NK-92 (cell line): ENCODE measurements around the gene GFOD1.

Source experiments
- DNase-seq: peaks from one replicate; lab custom pipeline; 2025; ENCODE audit not compliant: unreplicated experiment; lab: John Stamatoyannopoulos, UW

Gene GFOD1

GRCh38 chr6:13383328-13384163, 103.9 kb downstream of the GFOD1 start:
- no peak for DNase-seq

GRCh38 chr6:13380761-13381160, 106.6 kb downstream of the GFOD1 start:
- no peak for DNase-seq

GRCh38 chr6:13378669-13379590, 108.5 kb downstream of the GFOD1 start:
- DNase-seq, result no peak

DNA sequence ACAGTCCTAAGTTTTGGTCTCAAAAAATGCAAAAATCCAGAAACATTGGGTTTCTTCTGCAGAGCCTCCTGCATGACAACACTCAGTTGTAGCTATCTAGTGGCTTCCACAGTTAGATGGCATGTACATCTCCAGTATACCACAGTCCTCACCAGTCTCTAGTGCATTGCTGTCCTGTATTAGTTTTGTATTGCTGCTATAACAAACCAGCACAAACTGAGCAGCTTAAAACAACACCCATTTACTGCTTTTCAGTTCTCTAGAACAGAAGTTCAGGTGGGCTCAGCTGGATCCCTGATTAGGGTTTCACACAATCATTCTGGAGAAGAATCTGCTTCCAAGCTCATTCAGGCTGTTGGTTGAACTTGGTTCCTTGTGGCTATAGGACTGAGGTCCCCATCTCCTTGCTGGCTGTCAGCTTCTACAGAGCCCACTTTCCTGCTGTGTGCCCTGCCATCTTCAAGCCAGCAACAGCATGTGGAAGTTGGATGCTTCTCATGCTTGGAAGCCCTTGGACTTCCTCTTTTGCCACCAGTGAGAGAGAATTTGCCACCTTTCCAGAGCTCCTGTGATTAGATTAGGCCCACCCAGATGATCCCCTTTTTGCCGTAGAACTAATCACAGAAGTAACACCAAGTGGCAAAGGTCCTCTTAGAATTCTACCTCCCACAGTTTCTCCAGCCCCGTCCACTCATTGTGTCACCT, 110.2 kb downstream of the GFOD1 start:
- no peak for DNase-seq

- no peak for DNase-seq
These were observed 112.0 kb downstream of the GFOD1 start for GRCh38 chr6:13375360-13375878.

GRCh38 chr6:13373919-13374318, 113.5 kb downstream of the GFOD1 start:
- no peak for DNase-seq

DNA sequence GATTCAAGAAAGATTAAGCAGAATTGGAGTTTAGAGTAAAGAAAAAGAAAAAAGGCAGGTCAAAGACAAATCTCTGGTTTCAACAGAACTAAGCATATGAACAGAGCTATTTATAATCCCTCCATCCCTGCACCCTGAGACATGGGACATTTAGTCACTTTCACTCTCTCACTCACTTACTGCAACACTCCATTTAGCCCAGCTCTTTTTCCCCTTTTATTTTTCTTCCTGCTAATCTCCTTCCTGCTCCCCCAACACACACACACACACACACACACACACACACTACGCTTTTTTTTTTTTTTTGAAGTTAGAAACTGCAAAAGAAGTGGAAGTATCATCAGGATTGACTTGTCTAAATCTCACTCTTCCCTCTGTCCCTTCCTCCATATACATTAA, 113.9 kb downstream of the GFOD1 start:
- no peak for DNase-seq

DNA sequence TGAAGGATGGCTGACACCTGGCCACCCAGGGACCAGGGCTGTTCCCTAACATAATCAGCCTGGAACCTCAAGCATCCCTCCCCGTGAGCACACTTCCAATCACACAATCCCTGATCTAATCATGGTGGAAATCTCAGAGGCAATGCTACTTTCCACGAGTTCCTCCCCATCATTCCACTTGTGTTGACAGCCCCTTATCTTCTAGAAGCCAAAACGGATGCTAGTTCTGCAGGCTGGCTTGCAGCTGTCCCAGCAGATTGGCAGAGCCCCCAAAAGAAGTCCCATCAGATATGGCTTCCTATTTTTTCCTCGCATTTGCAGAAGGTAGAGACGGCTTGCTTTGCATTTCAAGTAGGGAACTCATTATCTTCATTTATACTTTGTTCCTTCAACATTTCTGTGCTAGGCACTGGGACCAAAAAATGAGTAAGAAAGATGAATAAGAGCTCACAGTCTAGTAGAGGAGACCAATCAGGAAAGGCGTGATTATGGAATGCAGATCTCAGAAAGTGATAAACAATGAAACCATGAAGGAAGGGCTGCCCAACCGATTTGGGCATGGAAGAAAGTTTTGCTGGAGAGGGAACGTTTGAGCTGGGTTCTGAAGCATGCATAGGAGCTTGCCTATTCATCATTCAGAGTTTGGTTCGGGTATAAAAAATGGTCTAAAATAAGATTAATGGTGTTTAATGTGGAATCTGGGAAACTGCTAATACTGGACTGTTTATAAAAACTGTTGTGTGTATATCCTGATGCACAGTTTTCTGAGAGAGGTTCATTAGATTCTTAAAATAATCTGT, 114.5 kb downstream of the GFOD1 start:
- DNase-seq, result no peak

DNA sequence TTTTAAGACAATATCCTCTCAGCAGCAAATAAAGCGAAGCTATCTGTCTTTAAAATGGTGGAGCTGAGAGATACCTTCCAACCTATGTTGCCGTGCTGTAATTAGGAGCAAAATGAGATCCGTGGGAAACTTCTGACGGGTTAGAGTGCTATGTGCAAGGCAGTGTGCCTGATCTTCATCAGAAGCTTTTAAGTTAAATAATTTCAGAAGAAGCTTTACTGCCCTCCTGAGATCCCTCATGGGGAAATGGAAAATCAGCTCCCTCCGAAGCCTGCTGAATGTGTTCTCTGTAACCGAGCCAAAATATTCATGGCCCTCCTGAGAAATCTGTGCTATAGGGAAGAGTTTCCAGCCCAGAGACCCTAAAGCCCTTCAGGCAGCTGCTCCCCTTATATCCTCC, 115.3 kb downstream of the GFOD1 start:
- DNase-seq, result no peak

GRCh38 chr6:13371421-13372072, 115.9 kb downstream of the GFOD1 start:
- no peak for DNase-seq

GRCh38 chr6:13370623-13371022, 116.8 kb downstream of the GFOD1 start:
- DNase-seq, result no peak

GRCh38 chr6:13369591-13369990, 117.8 kb downstream of the GFOD1 start:
- DNase-seq, result no peak

GRCh38 chr6:13368731-13369115, 118.7 kb downstream of the GFOD1 start:
- DNase-seq, result no peak

DNA sequence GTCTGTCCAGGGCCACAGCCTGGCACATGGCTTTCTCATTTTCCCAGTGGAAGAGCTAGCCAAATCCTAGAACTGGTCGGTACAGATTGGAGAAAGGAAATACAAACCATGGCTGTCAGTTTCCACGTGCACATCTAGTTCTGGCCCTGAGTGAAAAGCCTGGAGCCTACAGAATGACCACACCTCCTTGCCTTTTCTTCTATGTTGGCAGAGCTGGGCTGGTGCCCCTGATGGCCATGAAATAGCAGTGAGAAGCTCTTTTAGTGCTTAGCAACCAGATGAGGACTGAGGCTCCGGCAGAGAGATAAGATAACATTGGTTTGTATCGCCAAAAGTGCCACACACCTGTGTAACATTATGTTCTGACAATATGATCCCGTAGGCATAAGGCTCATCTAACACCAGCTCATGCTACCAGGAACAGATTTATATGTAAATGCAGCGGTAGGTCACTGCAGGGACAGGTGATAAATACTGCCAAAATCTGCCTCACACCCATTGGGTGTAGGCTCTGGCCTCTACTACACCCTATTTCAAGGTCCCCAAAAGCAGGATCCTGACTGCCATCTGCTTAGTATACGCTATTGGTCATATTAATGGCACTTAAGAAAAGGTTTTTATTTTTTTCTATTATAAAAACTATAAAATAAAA, 119.2 kb downstream of the GFOD1 start:
- DNase-seq, result no peak

GRCh38 chr6:13367396-13367795, 120.0 kb downstream of the GFOD1 start:
- no peak for DNase-seq

- DNase-seq, result no peak
These were observed 122.1 kb downstream of the GFOD1 start for GRCh38 chr6:13365320-13365719.

DNA sequence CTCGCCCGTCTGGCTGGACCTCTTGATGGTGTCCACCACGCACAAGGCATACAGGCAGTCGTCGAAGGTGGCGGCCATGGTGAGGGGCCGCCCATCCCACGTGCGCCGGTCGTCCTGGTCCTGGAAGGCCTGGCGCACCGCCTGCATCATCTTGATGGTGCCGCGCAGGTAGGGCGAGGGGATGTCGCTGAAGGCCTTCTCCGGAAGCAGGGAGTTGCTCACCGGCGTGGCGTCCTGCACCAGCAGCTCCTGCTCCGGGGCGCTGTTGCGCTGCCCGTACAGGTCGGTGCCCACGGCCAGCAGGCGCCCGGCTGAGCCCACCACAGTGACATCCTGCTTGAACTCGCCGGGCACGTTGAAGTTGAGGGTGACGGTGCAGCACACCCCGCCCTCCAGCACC, 122.6 kb downstream of the GFOD1 start:
- DNase-seq, result no peak

DNA sequence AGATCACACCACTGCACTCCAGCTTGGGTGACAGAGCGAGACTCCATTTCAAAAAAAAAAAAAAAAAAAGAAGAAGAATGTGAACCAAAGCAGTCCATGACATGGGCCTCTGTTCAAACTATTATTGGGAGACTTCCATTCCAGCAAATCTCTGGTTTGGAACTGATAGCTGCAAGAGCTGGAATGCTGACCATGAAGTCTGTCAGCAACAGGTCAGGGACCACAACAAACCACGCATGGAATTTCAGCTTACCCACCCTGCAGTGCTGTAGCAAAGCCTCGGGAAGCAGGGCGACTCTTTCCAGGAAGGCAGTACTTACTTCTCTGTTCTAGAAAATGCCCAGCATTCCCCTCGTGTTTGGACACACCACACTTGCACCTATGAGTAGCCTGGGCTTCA, 125.0 kb downstream of the GFOD1 start:
- DNase-seq, result no peak
